NCI-H82 (cell line): Measurements from ENCODE around the gene PIGT.
A peak's percentile ranks its signal among the peaks of the same experiment; 100 is the strongest.

Experiments used
- DNase-seq: peaks from one replicate; lab custom pipeline; 2025; lab: John Stamatoyannopoulos, UW

The PIGT gene

DNA sequence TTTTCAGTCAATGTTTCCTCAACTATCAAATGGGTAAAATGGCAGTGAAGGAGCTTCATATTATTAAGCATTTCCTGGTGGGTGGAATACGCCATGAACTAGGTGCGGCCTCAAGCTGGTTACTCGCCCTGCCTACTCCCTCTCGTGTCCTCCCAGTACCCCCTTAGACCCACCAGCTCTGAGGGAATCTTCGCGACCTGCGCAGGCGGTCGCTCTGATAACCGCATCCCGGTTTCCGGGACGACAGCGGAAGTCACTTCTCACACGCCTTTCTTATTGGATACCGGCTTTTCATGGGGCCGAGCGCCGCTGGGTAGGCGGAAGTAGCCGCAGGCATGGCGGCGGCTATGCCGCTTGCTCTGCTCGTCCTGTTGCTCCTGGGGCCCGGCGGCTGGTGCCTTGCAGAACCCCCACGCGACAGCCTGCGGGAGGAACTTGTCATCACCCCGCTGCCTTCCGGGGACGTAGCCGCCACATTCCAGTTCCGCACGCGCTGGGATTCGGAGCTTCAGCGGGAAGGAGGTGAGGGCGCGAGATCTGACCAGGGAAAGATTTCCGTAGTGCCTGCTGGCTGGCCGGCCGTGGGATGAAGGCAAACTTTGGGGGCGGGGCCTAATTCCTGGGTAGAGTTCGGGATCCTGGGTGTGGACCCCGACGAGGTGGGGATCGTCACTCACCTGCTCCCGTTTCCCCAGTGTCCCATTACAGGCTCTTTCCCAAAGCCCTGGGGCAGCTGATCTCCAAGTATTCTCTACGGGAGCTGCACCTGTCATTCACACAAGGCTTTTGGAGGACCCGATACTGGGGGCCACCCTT is at the start of gene PIGT:
TSS of gene PIGT (plus strand) at position 320 of the 816 bp plus-strand sequence. CDS start at position 336, 16 bp downstream.
- DNase-seq, result peak; percentile 95

- no peak for DNase-seq
Measured at GRCh38 chr20:45366192-45366591, 49.7 kb upstream of the PIGT start.

GRCh38 chr20:45366631-45367030 is 49.3 kb upstream of the PIGT start:
- no peak for DNase-seq

- no peak for DNase-seq
Measured at GRCh38 chr20:45367126-45367525, 48.8 kb upstream of the PIGT start.

DNA sequence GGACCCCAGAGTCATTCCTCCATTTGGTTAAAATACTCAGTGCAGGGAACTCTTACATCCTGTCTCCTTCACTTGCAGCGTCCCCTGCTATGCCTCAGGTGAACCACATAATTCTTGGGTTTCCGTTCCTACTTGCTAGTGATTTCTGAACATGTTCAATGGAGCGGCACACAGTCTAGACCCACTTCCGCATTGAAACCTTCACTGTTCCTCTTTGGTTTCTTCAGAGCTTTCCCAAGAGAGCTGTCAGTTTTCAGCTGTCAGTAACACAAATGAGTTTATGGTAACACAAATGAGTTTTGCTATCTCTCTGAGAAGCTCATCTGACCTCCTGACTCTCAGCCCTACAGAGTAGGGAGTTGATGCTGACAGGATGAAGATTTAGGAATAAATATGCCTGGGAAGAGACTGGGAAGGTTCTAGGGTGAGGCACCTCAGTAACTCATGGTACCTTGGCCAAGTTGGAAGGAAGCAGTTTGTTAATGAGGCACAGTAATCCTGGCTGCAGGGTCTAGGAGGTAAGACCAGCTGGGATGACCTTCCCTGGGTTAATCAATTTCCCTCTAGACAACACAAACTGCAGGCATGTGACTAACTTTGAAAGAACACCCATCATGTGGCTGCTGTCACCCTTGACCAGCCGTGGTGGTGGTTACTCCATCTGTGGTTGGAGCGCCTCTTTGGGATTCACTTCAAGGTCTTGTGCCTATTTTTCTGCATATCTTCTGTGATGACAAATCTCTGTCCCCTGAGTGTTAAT is 47.5 kb upstream of the PIGT start:
- DNase-seq, result no peak

GRCh38 chr20:45370571-45371160 is 45.3 kb upstream of the PIGT start:
- no peak for DNase-seq

DNA sequence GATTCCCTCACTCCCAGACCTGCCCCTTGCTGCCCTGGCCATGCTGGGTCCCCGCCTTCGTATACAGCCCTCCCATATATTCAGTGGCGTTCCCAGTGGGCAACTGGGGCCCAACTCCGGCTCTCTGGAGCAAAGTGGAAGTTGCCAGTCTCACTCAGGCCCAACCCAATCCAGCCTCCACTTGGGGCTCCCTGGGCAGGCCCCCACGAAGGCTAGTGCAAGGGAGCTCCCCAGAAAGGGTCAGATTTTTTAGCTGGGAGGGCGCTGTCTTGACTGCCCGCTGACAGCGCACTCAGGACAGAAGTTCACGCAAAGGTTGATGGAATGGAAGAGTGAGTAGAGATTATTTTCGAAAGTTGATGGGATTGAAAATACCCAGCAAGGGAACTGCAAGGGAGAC is 43.7 kb upstream of the PIGT start:
- no peak for DNase-seq

- no peak for DNase-seq
Measured at GRCh38 chr20:45372646-45373352, 43.1 kb upstream of the PIGT start.

GRCh38 chr20:45373353-45374100 is 42.4 kb upstream of the PIGT start:
- DNase-seq, result peak; percentile 93

DNA sequence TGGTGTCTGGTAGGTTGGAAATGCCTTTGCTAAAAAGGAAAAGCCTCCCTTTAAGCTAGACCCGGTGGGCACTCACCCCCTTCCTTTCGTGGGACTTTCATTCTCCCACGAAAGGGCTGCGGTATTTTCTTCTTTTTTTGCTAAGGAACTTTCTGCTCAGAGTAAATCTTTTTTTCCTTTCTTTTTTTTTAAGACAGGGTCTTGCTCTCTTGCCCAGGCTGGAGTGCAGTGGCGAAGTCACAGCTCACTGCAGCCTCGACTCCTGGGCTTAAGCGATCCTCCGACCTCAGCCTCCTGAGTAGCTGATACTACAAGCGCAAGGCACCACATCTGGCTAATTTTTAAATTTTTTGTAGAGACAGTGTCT is 41.9 kb upstream of the PIGT start:
- DNase-seq, result no peak

DNA sequence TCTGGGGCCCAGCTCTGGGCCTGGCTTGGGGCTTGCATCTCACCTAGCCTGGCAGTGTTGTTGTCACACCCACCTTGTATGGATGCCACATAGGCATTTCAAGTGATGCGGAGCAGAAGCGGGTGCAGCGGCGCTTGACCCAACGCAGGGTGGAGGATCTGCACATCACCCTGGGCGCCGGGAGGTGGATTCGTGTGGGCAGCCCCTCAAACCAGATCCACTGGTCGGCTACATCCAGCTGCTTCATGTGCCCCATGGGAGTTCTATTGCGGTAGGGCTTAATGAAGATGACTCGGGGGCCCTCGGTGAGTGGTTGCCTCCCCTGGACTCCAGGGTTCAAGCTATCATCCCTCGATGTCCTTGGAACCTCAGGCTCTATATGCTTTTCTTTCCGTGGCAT is 41.0 kb upstream of the PIGT start:
- DNase-seq, result no peak

GRCh38 chr20:45377269-45377668 is 38.7 kb upstream of the PIGT start:
- no peak for DNase-seq

DNA sequence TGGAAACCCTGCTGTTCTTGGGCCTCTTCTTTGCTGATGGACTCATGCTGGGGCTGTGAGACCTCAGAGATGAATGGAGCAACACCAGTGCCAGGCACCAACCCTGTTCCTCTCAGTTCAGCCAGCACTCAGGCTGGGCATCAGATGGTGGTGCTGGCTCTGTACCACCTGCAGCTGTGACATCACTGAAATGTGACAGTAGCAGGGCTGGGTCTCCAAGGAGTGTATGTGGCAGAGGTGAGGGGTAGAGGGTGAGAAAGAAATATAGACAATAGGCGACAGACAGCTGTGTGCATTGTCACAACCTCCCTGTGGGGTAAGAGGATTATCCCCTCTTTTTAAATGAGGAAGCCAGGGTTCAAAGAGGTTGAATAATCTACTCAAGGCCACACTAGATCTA is 37.8 kb upstream of the PIGT start, which contains the start of gene TP53TG5:
TSS of gene TP53TG5 (minus strand) at position 135 of the 400 bp plus-strand sequence. CDS start at position 46, 89 bp downstream.
- DNase-seq, result peak; percentile 63

DNA sequence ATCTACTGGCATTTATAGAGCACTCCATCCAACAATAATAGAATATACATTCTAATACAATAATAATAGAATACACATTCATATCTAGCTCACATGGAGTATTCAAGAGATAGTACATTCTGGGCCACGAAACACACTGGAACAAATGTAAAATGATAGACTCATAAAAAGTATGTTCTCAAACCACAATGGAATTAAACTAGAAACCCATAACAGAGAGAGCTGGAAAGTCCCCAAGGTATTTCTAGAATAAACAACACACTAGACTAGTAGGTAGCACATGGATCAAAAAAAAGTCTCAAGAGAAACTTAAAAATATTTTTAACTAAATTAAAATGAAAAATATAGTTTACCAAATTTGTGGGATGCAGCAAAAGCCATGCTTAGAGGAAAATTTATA is 28.7 kb upstream of the PIGT start:
- DNase-seq, result no peak

DNA sequence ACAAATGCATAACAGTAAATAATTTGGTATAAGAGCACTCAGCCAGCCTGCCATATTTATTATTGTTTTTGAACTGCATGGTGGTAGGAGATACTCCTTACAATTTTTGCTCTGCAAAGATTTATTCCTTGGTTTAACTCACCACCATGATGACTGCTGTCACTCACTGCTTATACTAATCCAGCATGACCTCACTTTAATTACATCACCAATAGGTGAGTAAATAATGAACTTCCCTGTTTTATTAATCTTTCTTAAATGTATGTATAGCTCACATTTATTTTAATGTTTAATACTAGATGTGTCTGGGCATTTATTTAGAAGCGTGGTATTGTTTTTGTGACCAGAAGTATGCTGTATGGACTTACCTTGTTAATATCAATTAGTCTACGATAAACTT is 25.0 kb upstream of the PIGT start:
- DNase-seq, result no peak

GRCh38 chr20:45391559-45391958 is 24.4 kb upstream of the PIGT start:
- no peak for DNase-seq

GRCh38 chr20:45392733-45393132 is 23.2 kb upstream of the PIGT start:
- peak; percentile 42 for DNase-seq

DNA sequence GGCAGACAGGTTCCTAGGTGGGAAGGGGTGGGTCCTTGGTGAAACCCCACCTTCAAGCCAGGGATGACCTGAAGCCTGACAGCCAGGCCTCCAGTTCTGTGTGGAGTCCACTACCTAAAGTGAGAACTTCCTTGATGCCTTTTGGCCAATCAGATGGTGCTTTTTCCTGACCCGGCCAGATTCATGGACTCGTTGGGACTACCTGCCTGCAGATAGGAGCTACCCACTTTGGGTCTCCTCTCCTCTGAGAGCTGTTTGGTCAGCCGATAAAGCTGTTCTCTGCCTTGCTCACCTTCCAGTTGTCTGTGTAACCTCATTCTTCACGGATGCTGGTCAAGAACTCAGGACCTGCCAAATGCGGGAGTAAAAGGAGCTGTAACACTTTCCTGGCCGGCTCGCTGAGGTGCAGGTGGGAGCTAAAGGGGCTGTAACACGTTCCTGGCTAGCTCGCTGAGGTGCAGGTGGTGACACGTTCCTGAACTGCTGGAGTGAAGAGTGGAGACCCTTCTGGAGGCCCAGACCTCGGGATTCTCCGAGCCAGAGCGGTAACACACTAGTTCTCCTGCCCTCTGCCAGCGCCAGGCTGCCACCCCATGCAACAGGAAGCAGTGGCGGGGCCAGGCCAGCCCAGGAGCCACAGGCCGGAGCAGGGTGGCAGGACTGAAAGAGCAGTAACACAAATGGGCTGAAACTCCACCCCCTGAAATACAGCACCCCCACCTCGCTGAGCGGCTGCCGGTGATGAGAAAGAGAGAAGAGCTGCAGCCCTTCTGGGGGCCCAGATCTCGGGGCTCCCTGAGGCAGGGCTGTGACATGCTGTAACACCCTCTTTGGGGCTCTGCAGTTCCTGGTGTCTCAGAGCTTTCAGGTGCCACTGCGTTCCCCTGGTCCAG is 21.5 kb upstream of the PIGT start:
- DNase-seq, result no peak

DNA sequence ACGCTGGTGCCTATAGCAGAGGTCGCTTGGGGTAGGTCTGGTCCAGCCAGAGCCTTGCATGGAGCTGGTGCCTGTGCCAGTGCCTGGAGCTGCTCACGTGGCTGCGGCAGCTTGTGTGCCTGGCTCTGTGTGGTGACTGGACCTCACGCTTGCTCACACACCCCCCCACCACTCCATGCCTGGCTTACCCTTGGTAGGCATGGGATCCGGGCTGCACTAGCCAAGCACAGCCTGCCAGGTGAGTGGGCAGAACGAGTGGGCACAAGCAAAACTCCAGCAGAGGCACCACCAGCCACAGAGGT is 20.9 kb upstream of the PIGT start:
- no peak for DNase-seq

GRCh38 chr20:45399018-45399417 is 16.9 kb upstream of the PIGT start:
- DNase-seq, result no peak
